Measurements from ENCODE around the gene CDH22.
A peak's percentile ranks its signal among the peaks of the same experiment; 100 is the strongest.

The CDH22 gene

DNA sequence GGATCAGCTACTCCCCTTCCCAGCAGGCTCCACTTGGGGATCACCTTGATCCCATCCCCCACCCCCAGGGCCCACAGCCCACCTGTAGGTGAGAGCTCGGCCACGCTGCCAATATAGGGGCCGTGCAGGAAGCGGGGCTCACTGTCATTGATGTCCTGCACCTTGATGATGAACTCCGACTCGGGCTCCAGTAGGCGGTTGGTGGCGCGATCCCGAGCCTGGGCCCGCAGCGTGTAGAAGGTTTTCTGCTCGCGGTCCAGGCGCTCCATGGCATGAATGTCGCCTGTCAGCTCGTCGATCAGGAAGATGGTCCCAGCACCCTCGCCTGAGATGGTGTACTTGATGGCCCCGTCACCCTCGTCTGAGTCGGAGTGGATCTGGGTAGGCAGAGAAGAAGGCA is 67.4 kb downstream of the CDH22 start:
- no peak for DNase-seq (ENCODE audit: low spot score)

DNA sequence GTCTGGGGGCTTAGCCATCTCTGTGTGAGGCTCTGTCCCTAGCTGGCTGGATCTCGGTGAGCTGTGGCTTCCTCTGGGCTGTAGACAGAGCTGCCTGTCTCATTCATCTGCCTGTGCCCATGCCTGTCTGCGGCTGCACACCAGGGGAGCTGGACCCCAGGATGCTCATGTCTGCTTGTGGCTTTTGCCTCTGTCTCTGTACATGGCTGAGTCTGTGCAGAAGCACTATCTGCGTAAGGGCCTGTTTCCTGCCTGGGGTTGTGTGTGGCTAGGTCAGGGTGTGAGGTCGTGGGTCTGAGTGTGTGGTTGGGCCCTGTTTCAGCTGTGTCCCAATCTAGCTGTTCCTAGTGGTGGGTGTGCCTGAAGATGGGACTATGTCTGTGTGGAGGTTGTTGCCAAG is 68.2 kb downstream of the CDH22 start:
- DNase-seq (ENCODE audit: low spot score) = no peak

DNA sequence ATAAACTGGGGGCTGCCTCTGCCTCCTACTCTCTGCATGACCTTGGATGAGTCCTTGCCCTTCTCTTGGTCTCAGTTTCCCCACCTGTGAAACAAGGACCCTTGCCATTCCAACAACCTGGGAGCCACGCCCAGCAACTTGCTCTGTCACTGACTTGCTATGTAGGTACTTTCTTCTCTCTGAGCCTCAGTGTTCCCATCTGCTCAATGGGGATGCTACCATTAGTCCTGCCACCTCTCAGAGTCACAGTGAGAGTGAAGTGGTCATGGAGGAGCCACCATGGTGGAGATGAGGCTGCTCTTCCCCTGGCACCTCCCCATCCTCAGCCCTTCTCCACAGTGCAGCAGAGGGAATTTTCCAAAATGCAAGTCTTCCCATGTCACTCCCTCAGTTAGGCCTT is 70.6 kb downstream of the CDH22 start:
- no peak for DNase-seq (ENCODE audit: low spot score)

DNA sequence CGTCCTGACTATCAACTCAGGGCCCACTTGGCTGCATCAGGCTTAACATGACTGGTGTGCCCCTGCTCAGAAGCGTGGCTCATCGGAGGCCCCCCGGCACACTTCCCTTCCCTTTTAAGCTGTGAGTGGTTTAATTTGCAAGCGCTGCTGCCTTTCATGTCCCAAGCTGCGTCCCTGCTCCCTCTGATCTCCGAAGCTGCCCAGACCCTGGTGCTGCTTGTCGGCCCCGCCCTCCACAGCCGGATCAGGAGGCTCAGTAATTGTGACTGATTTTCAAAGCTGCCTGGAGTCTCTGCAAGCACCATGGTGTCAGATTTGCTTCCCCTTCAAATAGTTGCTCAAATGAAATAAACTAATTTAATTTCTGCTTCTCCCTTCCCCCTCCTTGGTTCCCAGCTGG is 71.1 kb downstream of the CDH22 start:
- DNase-seq (ENCODE audit: low spot score) = no peak

- no peak for DNase-seq (ENCODE audit: low spot score)
Measured at GRCh38 chr20:46235077-46235476, 73.2 kb downstream of the CDH22 start.

- no peak for DNase-seq (ENCODE audit: low spot score)
Measured at GRCh38 chr20:46233701-46234100, 74.6 kb downstream of the CDH22 start.

GRCh38 chr20:46232539-46232938 is 75.8 kb downstream of the CDH22 start:
- DNase-seq (ENCODE audit: low spot score) = no peak

DNA sequence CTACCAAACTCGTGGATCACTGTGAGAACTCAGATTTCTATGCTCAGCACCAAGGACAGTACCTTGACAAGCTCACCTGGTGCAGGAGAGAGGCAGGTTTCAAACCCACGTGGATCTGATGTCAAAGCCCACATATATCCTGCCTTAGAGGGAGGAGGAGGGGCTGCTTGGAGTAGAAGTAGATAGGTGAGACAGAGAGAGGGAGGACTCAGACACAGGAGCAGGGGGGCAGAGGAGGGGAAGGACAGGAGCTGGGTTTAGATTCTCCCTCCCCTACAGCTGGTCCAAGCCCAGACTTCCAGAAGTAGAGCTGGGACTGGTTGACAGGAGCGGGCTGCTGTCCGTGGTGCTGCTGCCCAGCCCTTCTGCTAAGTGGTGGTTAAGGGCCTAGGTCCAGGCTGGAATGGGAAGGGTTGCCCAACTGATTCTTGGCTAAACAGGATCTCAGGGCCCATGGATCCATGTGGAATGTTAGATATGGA is 77.5 kb downstream of the CDH22 start:
- DNase-seq (ENCODE audit: low spot score) = peak; percentile 75

DNA sequence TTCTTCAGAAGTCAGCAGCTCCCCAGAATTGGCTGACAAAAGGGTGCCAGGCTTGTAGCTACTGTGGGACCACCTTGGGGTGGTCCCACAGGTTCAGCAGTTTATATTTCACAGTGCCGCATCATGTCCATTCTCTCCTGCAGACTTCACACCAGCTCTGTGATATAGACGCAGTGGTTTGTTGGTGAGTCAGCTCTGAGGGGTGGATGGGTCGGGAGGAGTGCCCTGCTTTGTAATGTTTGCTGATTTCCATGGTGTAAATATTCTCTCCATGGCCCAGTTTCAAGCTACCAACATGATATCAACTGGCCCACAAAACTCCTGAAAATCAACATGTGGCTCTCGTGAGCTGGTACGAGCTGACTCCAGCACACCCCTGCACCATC is 78.2 kb downstream of the CDH22 start:
- no peak for DNase-seq (ENCODE audit: low spot score)

GRCh38 chr20:46229478-46230105 is 78.7 kb downstream of the CDH22 start:
- peak; percentile 49 for DNase-seq (ENCODE audit: low spot score)

- no peak for DNase-seq (ENCODE audit: low spot score)
Measured at GRCh38 chr20:46228670-46229069, 79.6 kb downstream of the CDH22 start.

GRCh38 chr20:46227272-46227767 is 81.0 kb downstream of the CDH22 start:
- DNase-seq (ENCODE audit: low spot score) = no peak

- DNase-seq (ENCODE audit: low spot score) = peak; percentile 40
Measured at GRCh38 chr20:46226602-46227001, 81.7 kb downstream of the CDH22 start.

GRCh38 chr20:46222521-46223007 is 85.7 kb downstream of the CDH22 start:
- DNase-seq (ENCODE audit: low spot score) = no peak

GRCh38 chr20:46221256-46221833 is 87.0 kb downstream of the CDH22 start:
- no peak for DNase-seq (ENCODE audit: low spot score)

GRCh38 chr20:46220455-46221207 is 87.7 kb downstream of the CDH22 start:
- no peak for DNase-seq (ENCODE audit: low spot score)

- no peak for DNase-seq (ENCODE audit: low spot score)
Measured at GRCh38 chr20:46219920-46220319, 88.4 kb downstream of the CDH22 start.

GRCh38 chr20:46219190-46219589 is 89.1 kb downstream of the CDH22 start:
- DNase-seq (ENCODE audit: low spot score) = no peak

GRCh38 chr20:46218656-46219055 is 89.6 kb downstream of the CDH22 start:
- DNase-seq (ENCODE audit: low spot score) = no peak

DNA sequence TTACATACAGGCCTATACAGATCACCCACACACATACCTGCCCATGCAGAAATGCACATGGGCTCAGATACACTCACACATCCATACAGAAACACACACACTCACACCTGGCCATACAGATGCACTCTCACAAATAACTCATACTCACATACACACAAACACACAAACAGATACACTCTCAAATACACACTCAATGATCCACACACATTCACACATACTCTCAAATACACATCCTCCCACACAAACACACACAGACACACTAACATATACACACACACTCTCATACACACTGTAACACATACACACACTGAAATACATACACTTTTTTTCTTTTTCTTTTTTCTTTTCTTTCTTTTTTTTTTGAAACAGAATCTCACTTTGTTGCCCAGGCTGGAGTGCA is 90.7 kb downstream of the CDH22 start:
- no peak for DNase-seq (ENCODE audit: low spot score)

DNA sequence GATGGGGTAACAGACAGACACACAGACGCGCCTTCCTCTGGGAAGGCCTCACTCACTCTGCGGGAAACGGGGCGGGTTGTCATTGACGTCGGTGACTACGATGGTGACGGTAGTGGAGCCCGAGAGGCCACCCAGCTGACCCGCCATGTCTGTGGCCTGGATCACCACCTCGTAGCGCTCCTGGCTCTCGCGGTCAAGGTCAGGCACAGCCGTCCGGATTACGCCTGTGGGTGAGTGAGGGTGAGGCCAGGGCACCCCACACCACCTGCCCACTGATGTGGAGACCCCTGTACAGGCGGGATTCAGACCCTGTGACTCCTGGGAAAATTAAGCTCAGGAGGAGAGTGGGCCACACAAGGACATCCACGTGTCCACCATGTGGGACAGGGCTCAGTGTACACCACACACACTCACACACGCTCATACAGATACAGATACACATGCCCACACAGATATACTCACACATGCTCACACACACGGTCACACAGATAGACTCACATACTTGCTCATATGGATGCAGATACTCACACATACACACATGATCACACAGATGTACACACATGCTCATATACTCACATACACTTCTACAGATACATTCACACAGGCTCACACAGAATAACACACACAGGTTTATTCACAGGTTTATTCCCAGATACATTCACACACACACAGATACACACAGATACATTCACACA is 91.4 kb downstream of the CDH22 start:
- DNase-seq (ENCODE audit: low spot score) = no peak

- no peak for DNase-seq (ENCODE audit: low spot score)
Measured at GRCh38 chr20:46215913-46216707, 92.2 kb downstream of the CDH22 start.

Data from RKO (cell line).